GM21515 (cell line): ENCODE measurements around the gene TET2.

Source experiments
- ATAC-seq: cut with Tn5 transposase; IDR thresholded peaks from one replicate; pipeline ENCODE4 v1.9.1; 2021; ENCODE audit not compliant: unreplicated experiment

Gene TET2

GRCh38 chr4:105140684-105141490 lies 5.8 kb upstream of the TET2 start:
- no peak for ATAC-seq

GRCh38 chr4:105145156-105145902 lies 1.3 kb upstream of the TET2 start:
- ATAC-seq, result peak; percentile 2

- peak; percentile 22 for ATAC-seq
Measured at GRCh38 chr4:105145903-105146275, 787 bp upstream of the TET2 start.

GRCh38 chr4:105147016-105147552 lies 408 bp downstream of the TET2 start:
- peak; percentile 10 for ATAC-seq

GRCh38 chr4:105147553-105148161 lies 981 bp downstream of the TET2 start:
- no peak for ATAC-seq

- no peak for ATAC-seq
Measured at GRCh38 chr4:105148356-105148755, 1.7 kb downstream of the TET2 start.

- no peak for ATAC-seq
Measured at GRCh38 chr4:105148776-105149175, 2.1 kb downstream of the TET2 start.

- ATAC-seq, result no peak
Measured at GRCh38 chr4:105149771-105150170, 3.1 kb downstream of the TET2 start.

GRCh38 chr4:105150503-105150902 lies 3.8 kb downstream of the TET2 start:
- no peak for ATAC-seq

- no peak for ATAC-seq
Measured at GRCh38 chr4:105153749-105154148, 7.1 kb downstream of the TET2 start.

GRCh38 chr4:105154576-105154975 lies 7.9 kb downstream of the TET2 start:
- ATAC-seq, result no peak

- ATAC-seq, result no peak
Measured at GRCh38 chr4:105155426-105155825, 8.8 kb downstream of the TET2 start.

- ATAC-seq, result no peak
Measured at GRCh38 chr4:105158837-105159236, 12.2 kb downstream of the TET2 start.

- ATAC-seq, result no peak
Measured at GRCh38 chr4:105162123-105162796, 15.6 kb downstream of the TET2 start.

GRCh38 chr4:105164548-105164947 lies 17.9 kb downstream of the TET2 start:
- ATAC-seq, result no peak

- ATAC-seq, result no peak
Measured at GRCh38 chr4:105166066-105166465, 19.4 kb downstream of the TET2 start.

- no peak for ATAC-seq
Measured at GRCh38 chr4:105170711-105171110, 24.0 kb downstream of the TET2 start.

- ATAC-seq, result no peak
Measured at GRCh38 chr4:105171912-105172311, 25.2 kb downstream of the TET2 start.

GRCh38 chr4:105174098-105174497 lies 27.4 kb downstream of the TET2 start:
- no peak for ATAC-seq

- no peak for ATAC-seq
Measured at GRCh38 chr4:105179539-105180401, 33.1 kb downstream of the TET2 start.
